Neural cell (in vitro differentiated cells): ENCODE data around the gene TBC1D9B. TPM values are rescaled to one million over a fixed set of nuclear protein-coding genes. Genes with fewer than 3 reads are reported as not detected.

Experiments
- H2AFZ ChIP-seq: fragments of 200-600, 300-800 bp; sonication (generic), shearing (Covaris generic); 2 replicates; pipeline ENCODE4 v1.6.0; 2014; ENCODE audit warnings: low read depth, mild to moderate bottlenecking, antibody characterized with exemption, low read length, moderate library complexity
- H3F3A ChIP-seq: fragments of 200-600 bp; shearing (Covaris generic); 2 replicates; pipeline ENCODE4 v1.6.1; 2016; ENCODE audit warnings: mild to moderate bottlenecking, moderate library complexity, mixed read lengths, antibody characterized with exemption, low read length; ENCODE audit not compliant: insufficient read depth, poor library complexity, severe bottlenecking
- H3K27ac ChIP-seq: fragments of 200-600, 300-800 bp; sonication (generic), shearing (Covaris generic); 2 replicates; pipeline ENCODE4 v1.5.1; 2014; ENCODE audit warnings: mild to moderate bottlenecking, low read length, moderate library complexity
- H3K27me3 ChIP-seq: fragments of 300-800, 200-600 bp; sonication (generic), shearing (Covaris generic); 2 replicates; pipeline ENCODE4 v1.6.0; 2014; ENCODE audit warnings: mild to moderate bottlenecking, low read depth, low read length, moderate library complexity; ENCODE audit not compliant: insufficient read depth
- H3K36me3 ChIP-seq: fragments of 300-800, 200-600 bp; sonication (generic), shearing (Covaris generic); 2 replicates; pipeline ENCODE4 v1.5.1; 2014; ENCODE audit warnings: mild to moderate bottlenecking, antibody characterized with exemption, low read length, moderate library complexity; ENCODE audit not compliant: insufficient read depth
- H3K4me2 ChIP-seq: fragments of 300-800, 200-600 bp; sonication (generic), shearing (Covaris generic); 2 replicates; pipeline ENCODE4 v1.6.0; 2014; ENCODE audit warnings: mild to moderate bottlenecking, low read length
- H3K4me3 ChIP-seq: fragments of 300-800, 200-600 bp; sonication (generic), shearing (Covaris generic); 2 replicates; pipeline ENCODE4 v1.5.1; 2014; ENCODE audit warnings: mild to moderate bottlenecking, low read length, moderate library complexity
- H3K79me2 ChIP-seq: fragments of 200-600 bp; shearing (Covaris generic); replicated peaks from 2 replicates; pipeline ENCODE4 v1.6.0; 2014; ENCODE audit warnings: mild to moderate bottlenecking, low read length, moderate library complexity; ENCODE audit not compliant: insufficient read depth
- H3K9ac ChIP-seq: fragments of 300-800, 200-600 bp; sonication (generic), shearing (Covaris generic); 2 replicates; pipeline ENCODE4 v1.6.1; 2016; ENCODE audit warnings: mild to moderate bottlenecking, low read length, mixed read lengths
- H3K9me2 ChIP-seq: fragments of 200-600 bp; shearing (Covaris generic); 2 replicates; pipeline ENCODE4 v1.6.1; 2016; ENCODE audit warnings: mild to moderate bottlenecking, low read length, mixed read lengths; ENCODE audit not compliant: insufficient read depth
- H3K9me3 ChIP-seq: fragments of 200-600, 300-800 bp; sonication (generic), shearing (Covaris generic); 2 replicates; pipeline ENCODE4 v1.6.1; 2016; ENCODE audit warnings: mild to moderate bottlenecking, mixed run types, low read length, moderate library complexity, mixed read lengths
- H4K20me1 ChIP-seq: fragments of 200-600 bp; shearing (Covaris generic); 2 replicates; pipeline ENCODE4 v1.6.1; 2016; ENCODE audit warnings: mild to moderate bottlenecking, mixed run types; ENCODE audit not compliant: insufficient read depth
- EP300 ChIP-seq: fragments of 450-650 bp; conservative IDR thresholded peaks from 2 replicates; pipeline ENCODE4 v1.6.1; 2014; ENCODE audit warnings: antibody characterized with exemption, mild to moderate bottlenecking, moderate library complexity; ENCODE audit not compliant: poor library complexity, severe bottlenecking
- EZH2 ChIP-seq: fragments of 200-600, 300-800 bp; shearing (Covaris generic), sonication (generic); IDR thresholded peaks from 2 replicates; pipeline ENCODE4 v1.6.1; 2014; ENCODE audit warnings: antibody characterized with exemption, low read length, borderline replicate concordance, mild to moderate bottlenecking; ENCODE audit not compliant: insufficient read depth, poor library complexity, severe bottlenecking
- MXI1 ChIP-seq: fragments of 450-650 bp; conservative IDR thresholded peaks from 2 replicates; pipeline ENCODE4 v1.6.1; 2014; ENCODE audit warnings: antibody characterized with exemption, mild to moderate bottlenecking; ENCODE audit not compliant: poor library complexity, severe bottlenecking
- POLR2AphosphoS5 ChIP-seq: IDR thresholded peaks from 2 replicates; pipeline ENCODE4 v1.6.1; 2012
- RAD21 ChIP-seq: fragments of 450-650 bp; conservative IDR thresholded peaks from 2 replicates; pipeline ENCODE4 v1.6.1; 2014; ENCODE audit warnings: antibody characterized with exemption, mild to moderate bottlenecking, moderate library complexity
- SMC3 ChIP-seq: fragments of 450-650 bp; conservative IDR thresholded peaks from 2 replicates; pipeline ENCODE4 v1.6.1; 2014; ENCODE audit warnings: antibody characterized with exemption, mild to moderate bottlenecking, moderate library complexity; ENCODE audit not compliant: poor library complexity
- TAF1 ChIP-seq: IDR thresholded peaks from 2 replicates; pipeline ENCODE4 v1.6.1; 2012; ENCODE audit warnings: low read depth
- polyA plus RNA-seq: library from polyadenylated mRNA; depleted of rRNA; stranded (reverse); fragments of >200 nt; gene quantifications from 2 replicates; pipeline ENCODE4 v1.2.3, GENCODE V29; 2014
- TF ChIP-seq, protein P1 (sequence below): IDR thresholded peaks from 2 replicates; pipeline ENCODE4 v1.6.1; 2012; ENCODE audit warnings: borderline replicate concordance

The TBC1D9B gene
- polyA plus RNA-seq, 1 donor from 2014 or later, result 50.7 TPM

DNA sequence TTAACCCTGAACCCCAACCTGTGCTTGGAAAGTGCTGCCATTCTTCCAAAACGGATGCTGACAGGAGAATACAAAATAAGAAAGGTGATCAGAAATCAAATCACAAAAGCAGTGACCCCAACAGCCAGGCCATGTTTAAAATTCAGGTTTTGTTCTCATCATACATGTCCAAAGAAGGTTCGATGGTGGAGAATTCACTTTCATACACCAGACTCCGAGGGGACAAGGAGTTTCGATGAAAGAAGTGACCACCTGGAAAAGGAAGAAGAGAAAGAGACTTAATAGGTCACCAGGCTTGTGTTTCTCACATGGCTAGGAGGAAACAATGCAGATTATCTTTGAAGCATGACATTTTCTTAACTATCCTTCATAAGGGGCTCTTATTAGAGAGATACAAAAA is 12.5 kb upstream of the TBC1D9B start:
- no peaks in the 10 kb centered on the region for H3K9me3 ChIP-seq

DNA sequence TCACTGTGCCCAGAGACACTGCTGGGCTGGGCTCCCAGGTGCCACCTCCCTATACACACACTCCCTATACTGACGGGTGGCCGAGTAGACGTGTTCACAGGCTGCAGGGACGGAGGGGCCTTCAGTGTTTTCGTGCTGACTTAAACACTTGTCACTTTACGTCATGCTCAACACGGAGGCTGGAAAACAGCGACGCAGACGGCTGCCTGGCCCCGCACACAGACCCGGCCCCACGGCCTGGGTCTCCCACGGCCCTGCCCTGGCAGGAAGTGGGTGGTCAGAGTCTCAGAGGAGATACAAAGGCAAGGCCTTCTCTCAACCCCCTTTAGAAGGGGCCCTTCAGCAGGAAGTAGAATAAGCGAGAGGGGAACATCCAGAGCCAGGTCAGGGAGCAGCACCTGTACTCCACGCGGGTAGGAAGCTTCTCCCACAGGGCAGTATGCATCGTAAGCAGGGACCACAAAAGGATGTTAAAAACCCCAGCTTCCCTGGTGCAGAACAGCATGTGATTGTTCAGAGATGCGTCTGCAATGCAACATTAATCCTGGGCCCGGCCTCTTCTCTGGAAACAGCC is 11.9 kb upstream of the TBC1D9B start:
- no peaks in the 10 kb centered on the region for H3K9me2 ChIP-seq
- no peak overlapping the region for H3K4me3 ChIP-seq
- no peaks in the 10 kb centered on the region for H3K9me3 ChIP-seq
- H3K4me2 ChIP-seq, result no peak overlapping the region
- H3K27me3 ChIP-seq, result no peaks in the 10 kb centered on the region
- no peak overlapping the region for H2AFZ ChIP-seq
- no peak overlapping the region for H3K27ac ChIP-seq
- peaks cover 3% of the 10 kb centered on the region for H3K36me3 ChIP-seq
- H3F3A ChIP-seq, result no peaks in the 10 kb centered on the region
- H4K20me1 ChIP-seq, result no peaks in the 10 kb centered on the region
- H3K79me2 ChIP-seq, result no peaks in the 10 kb centered on the region
- TF ChIP-seq EP300 (no peak), SMC3 (no peak), EZH2 (no peak), RAD21 (no peak), MXI1 (no peak)
- no peak overlapping the region for H3K9ac ChIP-seq

More for the DNA sequence above, 12.5 kb upstream of the TBC1D9B start:
- Histone ChIP-seq H3F3A (no peaks in the 10 kb centered on the region), H3K36me3 (peaks cover 3% of the 10 kb centered on the region), H3K4me2 (no peak overlapping the region), H3K4me3 (no peak overlapping the region), H3K79me2 (no peaks in the 10 kb centered on the region), H3K9ac (no peak overlapping the region), H3K9me2 (no peaks in the 10 kb centered on the region), H2AFZ (no peak overlapping the region), H3K27ac (no peak overlapping the region), H4K20me1 (no peaks in the 10 kb centered on the region), H3K27me3 (no peaks in the 10 kb centered on the region)
- TF ChIP-seq TAF1, result no peak
- no peak for TF ChIP-seq MXI1
- TF ChIP-seq, protein P1, sequence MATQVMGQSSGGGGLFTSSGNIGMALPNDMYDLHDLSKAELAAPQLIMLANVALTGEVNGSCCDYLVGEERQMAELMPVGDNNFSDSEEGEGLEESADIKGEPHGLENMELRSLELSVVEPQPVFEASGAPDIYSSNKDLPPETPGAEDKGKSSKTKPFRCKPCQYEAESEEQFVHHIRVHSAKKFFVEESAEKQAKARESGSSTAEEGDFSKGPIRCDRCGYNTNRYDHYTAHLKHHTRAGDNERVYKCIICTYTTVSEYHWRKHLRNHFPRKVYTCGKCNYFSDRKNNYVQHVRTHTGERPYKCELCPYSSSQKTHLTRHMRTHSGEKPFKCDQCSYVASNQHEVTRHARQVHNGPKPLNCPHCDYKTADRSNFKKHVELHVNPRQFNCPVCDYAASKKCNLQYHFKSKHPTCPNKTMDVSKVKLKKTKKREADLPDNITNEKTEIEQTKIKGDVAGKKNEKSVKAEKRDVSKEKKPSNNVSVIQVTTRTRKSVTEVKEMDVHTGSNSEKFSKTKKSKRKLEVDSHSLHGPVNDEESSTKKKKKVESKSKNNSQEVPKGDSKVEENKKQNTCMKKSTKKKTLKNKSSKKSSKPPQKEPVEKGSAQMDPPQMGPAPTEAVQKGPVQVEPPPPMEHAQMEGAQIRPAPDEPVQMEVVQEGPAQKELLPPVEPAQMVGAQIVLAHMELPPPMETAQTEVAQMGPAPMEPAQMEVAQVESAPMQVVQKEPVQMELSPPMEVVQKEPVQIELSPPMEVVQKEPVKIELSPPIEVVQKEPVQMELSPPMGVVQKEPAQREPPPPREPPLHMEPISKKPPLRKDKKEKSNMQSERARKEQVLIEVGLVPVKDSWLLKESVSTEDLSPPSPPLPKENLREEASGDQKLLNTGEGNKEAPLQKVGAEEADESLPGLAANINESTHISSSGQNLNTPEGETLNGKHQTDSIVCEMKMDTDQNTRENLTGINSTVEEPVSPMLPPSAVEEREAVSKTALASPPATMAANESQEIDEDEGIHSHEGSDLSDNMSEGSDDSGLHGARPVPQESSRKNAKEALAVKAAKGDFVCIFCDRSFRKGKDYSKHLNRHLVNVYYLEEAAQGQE, result no peak

DNA sequence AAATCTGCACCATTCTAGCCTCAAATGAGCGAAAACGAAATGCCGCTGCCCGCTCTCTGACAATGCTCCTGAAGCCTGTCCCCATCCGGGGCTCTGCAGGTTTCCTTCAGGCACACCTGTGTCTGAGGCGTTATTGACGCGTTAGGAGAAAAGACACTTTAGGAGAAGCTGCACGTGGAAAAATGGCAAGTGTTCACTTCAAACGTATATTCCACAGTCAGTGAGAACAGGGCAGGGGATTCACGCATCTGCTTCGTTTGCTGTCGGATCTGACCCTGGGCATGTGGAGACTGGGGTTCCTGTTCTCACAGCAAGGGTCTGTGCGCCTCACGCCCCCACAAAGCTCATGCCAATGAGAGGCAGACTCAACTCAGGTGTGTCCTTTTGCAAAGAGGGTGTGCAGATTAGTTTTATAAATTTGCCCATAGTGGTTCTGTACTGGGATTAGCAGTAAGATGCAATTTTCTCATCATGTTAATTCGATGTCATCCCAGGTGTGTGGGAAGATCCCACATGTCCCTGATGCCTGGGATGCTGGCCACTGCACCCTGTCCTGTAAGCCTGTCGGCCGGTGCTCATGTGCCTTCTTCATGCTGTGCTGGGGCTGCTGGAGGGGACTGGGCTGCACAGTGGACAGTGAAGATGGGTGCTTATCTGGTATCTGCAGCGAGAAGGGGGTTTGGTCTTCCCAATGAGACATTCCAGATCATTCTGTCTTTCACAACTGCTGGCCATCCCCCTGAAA is 11.2 kb upstream of the TBC1D9B start:
- no peaks in the 10 kb centered on the region for H3K27me3 ChIP-seq
- no peak overlapping the region for H3K4me3 ChIP-seq
- no peak overlapping the region for H2AFZ ChIP-seq
- H3K9me3 ChIP-seq, result no peaks in the 10 kb centered on the region
- H3K36me3 ChIP-seq, result peaks cover 3% of the 10 kb centered on the region
- no peaks in the 10 kb centered on the region for H3F3A ChIP-seq
- TF ChIP-seq MXI1 (no peak), SMC3 (no peak), POLR2AphosphoS5 (no peak)
- TF ChIP-seq, protein P1, result no peak
- no peak overlapping the region for H3K4me2 ChIP-seq
- H3K9ac ChIP-seq, result no peak overlapping the region
- no peak overlapping the region for H3K27ac ChIP-seq
- no peaks in the 10 kb centered on the region for H3K79me2 ChIP-seq
- H4K20me1 ChIP-seq, result no peaks in the 10 kb centered on the region
- H3K9me2 ChIP-seq, result no peaks in the 10 kb centered on the region
